Measurements from ENCODE around the gene CLCN2.

CLCN2 gene

DNA sequence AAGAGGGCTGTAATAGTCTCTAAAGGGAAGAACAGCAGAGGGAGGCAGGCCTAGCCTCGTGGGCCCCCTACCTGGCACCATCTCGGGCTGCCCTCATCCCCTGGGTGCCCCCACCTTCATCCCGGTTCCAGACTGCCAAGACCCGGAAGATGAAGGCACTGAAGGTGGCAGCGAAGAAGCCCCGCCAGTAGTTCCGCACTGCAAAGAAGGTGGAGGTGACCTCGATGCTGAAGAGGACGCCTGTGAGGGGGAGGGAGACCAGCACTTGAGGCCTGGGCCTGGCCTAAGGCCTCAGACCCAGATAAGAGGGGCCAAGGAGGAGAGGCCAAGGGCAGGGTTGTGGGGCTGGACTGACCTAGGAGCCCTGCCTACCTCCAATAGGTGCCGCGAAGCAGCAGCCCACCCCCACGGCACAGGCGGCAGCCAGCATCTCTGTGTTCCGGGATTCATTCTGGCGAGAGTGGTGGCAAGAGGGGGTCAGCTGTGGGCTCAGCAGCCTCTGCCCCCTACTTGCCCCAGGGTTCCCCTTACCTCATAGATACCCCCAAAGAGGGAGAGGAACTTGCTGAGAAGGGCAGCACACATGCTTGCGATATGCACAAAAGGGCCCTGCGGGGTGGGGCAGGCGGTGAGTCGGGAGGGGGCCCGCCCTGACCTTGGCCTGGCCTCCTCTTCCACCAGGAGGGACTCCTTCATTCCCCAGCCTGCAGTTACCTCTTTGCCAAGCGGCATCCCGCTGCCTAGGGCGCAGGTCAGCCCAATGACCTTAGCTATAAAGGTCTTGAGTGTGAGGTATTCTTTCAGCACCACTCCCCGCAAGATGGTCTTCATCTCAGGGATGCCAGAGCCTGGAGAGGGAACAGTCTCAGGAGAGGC lies 3.9 kb downstream of the CLCN2 start:
- no peak for DNase-seq (ENCODE audit: low read depth)
- TF ChIP-seq, protein P1, sequence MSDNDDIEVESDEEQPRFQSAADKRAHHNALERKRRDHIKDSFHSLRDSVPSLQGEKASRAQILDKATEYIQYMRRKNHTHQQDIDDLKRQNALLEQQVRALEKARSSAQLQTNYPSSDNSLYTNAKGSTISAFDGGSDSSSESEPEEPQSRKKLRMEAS (IDR thresholded peaks at IDR 0.05; ENCODE audit: low read depth, low read length) = no peak
- TF ChIP-seq, protein P2, sequence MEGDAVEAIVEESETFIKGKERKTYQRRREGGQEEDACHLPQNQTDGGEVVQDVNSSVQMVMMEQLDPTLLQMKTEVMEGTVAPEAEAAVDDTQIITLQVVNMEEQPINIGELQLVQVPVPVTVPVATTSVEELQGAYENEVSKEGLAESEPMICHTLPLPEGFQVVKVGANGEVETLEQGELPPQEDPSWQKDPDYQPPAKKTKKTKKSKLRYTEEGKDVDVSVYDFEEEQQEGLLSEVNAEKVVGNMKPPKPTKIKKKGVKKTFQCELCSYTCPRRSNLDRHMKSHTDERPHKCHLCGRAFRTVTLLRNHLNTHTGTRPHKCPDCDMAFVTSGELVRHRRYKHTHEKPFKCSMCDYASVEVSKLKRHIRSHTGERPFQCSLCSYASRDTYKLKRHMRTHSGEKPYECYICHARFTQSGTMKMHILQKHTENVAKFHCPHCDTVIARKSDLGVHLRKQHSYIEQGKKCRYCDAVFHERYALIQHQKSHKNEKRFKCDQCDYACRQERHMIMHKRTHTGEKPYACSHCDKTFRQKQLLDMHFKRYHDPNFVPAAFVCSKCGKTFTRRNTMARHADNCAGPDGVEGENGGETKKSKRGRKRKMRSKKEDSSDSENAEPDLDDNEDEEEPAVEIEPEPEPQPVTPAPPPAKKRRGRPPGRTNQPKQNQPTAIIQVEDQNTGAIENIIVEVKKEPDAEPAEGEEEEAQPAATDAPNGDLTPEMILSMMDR (IDR thresholded peaks at IDR 0.05; ENCODE audit: low read depth, low read length) = no peak
- TF ChIP-seq POLR2A (IDR thresholded peaks at IDR 0.05; ENCODE audit: extremely low read depth, insufficient read length) (no peak), MYC (IDR thresholded peaks at IDR 0.05; ENCODE audit: low read depth, low read length) (no peak)
- no peak overlapping the region for H3K4me3 ChIP-seq (ENCODE audit: low read depth, low read length)

DNA sequence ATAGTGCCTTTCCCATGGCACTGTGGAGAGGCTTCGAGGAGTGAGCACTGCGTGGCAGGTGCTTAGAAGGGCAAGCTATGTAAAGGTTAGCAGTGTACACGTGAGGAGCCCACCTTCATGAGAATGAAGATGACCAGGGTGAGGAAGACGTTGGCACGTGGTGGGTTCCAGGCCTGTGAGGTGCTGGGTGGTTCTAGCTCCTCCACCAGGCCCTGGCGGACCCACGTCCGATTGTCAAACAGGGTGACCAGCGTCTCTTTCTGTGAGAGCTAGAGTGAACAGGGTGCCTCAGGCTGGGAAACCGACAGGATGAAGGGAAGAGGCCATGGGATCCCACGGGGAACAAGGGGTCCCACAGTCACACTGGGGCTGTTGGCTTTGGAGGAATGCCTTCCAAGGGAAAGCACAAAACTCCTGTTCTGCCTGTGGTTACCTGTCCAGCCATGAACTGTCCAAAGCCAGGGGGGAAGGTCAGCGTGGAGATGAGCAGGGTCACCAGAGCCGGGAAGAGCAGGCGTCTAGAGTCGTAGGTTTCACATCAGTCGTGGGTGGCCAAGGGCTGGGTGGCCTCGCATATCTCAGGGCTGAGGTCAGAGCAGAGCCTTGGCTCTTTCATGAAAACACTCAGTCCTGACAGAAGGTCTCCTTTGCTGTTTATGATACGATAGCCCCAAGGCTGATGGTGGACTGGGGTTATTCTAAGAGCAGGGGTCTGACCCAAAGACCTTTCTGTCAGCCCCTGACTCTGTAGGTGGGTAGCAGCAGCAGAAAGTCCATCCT lies 6.0 kb downstream of the CLCN2 start:
- TF ChIP-seq, protein P2 (IDR thresholded peaks at IDR 0.05; ENCODE audit: low read depth, low read length) = no peak
- no peak for TF ChIP-seq POLR2A (IDR thresholded peaks at IDR 0.05; ENCODE audit: extremely low read depth, insufficient read length)
- no peak for TF ChIP-seq MYC (IDR thresholded peaks at IDR 0.05; ENCODE audit: low read depth, low read length)
- TF ChIP-seq, protein P1 (IDR thresholded peaks at IDR 0.05; ENCODE audit: low read depth, low read length) = no peak
- H3K4me3 ChIP-seq (ENCODE audit: low read depth, low read length) = no peak overlapping the region
- DNase-seq (ENCODE audit: low read depth) = no peak

DNA sequence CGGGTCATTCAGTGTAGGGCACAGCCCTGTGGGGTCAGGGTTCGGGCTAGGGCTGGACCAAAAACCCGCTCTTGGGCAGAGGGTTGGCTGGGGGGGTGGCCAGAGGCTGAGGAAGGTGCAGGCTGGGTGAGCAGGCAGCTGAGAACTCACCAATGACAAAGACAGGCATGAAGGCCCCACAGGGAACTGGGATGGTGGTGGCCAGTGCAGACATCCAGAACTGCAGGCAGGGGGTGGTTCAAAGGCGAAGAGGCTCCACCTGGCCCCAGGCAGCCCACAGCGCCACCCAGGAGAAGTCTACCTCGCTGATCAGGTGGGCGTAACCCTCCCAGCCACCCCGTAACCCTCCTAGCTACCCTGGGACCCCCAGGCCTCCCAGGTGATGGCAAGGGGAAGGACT lies 6.7 kb downstream of the CLCN2 start:
- TF ChIP-seq, protein P1 (IDR thresholded peaks at IDR 0.05; ENCODE audit: low read depth, low read length) = no peak
- TF ChIP-seq MYC (IDR thresholded peaks at IDR 0.05; ENCODE audit: low read depth, low read length) = no peak
- no peak for TF ChIP-seq POLR2A (IDR thresholded peaks at IDR 0.05; ENCODE audit: extremely low read depth, insufficient read length)
- no peak for DNase-seq (ENCODE audit: low read depth)
- no peak overlapping the region for H3K4me3 ChIP-seq (ENCODE audit: low read depth, low read length)

DNA sequence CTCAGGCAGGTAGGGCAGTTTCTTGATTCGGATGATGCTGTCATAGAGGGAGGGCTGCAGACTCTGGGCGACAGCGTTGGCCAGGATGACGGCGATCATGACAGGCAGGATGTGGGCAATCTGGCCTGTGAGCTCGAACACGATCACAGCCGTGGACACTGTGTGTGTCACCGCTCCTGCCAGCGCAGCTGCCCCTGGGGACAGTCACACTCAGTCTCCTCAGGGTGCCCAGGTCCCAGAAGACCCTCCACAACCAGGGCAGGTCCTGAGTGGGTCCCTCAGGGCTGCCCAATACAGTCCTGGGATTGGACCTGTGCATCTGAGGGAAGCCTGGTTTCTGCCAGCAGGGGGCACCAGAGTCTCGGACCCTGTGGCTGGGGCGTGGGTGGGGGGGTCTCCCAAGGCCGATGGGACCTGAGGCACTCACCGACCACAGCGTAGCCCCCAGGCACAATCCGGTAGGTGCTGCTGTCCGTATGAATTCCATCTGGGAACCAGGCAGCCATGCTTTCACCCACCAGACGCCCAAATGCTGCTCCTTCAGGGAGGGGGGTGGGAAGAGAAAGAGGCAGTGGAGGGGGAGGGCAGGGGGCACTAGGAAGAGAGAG lies 7.2 kb downstream of the CLCN2 start:
- peak; percentile 52 for DNase-seq (ENCODE audit: low read depth)
- TF ChIP-seq POLR2A (IDR thresholded peaks at IDR 0.05; ENCODE audit: extremely low read depth, insufficient read length) = no peak
- TF ChIP-seq, protein P2 (IDR thresholded peaks at IDR 0.05; ENCODE audit: low read depth, low read length) = peak; percentile 69
- H3K4me3 ChIP-seq (ENCODE audit: low read depth, low read length) = no peak overlapping the region

DNA sequence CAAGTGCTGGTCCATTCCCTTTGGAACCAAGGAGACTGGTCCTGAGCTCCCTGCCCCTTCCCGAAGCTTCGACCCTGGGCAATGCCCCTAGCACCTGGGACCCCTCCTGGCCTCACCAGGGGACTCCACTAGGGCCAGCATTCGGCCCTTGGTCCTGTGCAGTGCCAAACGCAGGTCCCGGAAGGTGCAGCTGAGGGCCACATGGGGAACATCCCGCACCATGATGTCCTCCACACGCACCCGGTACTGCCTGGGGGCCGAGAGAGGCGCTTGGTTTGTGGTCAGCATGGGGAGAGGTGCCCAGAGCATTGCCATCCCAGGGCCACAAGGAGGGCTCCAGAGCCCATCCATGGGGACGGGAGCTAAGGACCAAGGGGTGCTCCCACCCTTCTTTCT lies 7.9 kb downstream of the CLCN2 start:
- no peak overlapping the region for H3K4me3 ChIP-seq (ENCODE audit: low read depth, low read length)
- DNase-seq (ENCODE audit: low read depth) = no peak
- TF ChIP-seq MYC (IDR thresholded peaks at IDR 0.05; ENCODE audit: low read depth, low read length) (no peak), POLR2A (IDR thresholded peaks at IDR 0.05; ENCODE audit: extremely low read depth, insufficient read length) (no peak)
- TF ChIP-seq, protein P1 (IDR thresholded peaks at IDR 0.05; ENCODE audit: low read depth, low read length) = no peak
- TF ChIP-seq, protein P2 (IDR thresholded peaks at IDR 0.05; ENCODE audit: low read depth, low read length) = no peak

Measured in NB4 (cell line).